CD4-positive, alpha-beta memory T cell (primary cell): ENCODE data around the gene PREB. TPM values are rescaled to one million over a fixed set of nuclear protein-coding genes. Genes with fewer than 3 reads are reported as not detected.

Source experiments
- CTCF ChIA-PET: fragments of 350-600 bp; sonication (Branson Sonifier 250); formaldehyde crosslinking; loops from one replicate; lab custom pipeline; 2021; ENCODE audit warnings: inconsistent platforms; ENCODE audit not compliant: partially characterized antibody; lab: Charles Lee
- POLR2A ChIA-PET: fragments of 350-600 bp; sonication (Branson Sonifier 250); formaldehyde crosslinking; loops from one replicate; lab custom pipeline; 2021; ENCODE audit not compliant: partially characterized antibody; lab: Charles Lee
- DNase-seq, 5 donors: peaks; one replicate each; pipeline versions ENCODE4 v3.0.0 to v3.0.0-alpha.2; 2020 to 2022; ENCODE audit warnings: mixed read lengths in 1 of 5
- H3K27ac ChIP-seq: one replicate; pipeline ENCODE4 v1.7.0; 2013; ENCODE audit warnings: low read depth, low read length
- H3K27me3 ChIP-seq: 2 replicates; pipeline ENCODE4 v1.7.0; 2013; ENCODE audit warnings: mild to moderate bottlenecking, low read length, moderate library complexity; ENCODE audit not compliant: insufficient read depth
- H3K36me3 ChIP-seq: 2 replicates; pipeline ENCODE4 v1.7.0; 2013; ENCODE audit warnings: mild to moderate bottlenecking, low read length, moderate library complexity; ENCODE audit not compliant: insufficient read depth
- H3K4me1 ChIP-seq: 2 replicates; pipeline ENCODE4 v1.7.0; 2013; ENCODE audit warnings: mild to moderate bottlenecking, low read length, moderate library complexity; ENCODE audit not compliant: insufficient read depth
- H3K4me3 ChIP-seq, 2 donors: one replicate each; pipeline ENCODE4 v1.7.0; 2013; ENCODE audit warnings: low read length in 2 of 2, mild to moderate bottlenecking in 1 of 2
- H3K9me3 ChIP-seq, 2 donors: one replicate each; pipeline ENCODE4 v1.7.0; 2013; ENCODE audit warnings: low read length in 2 of 2, control low read depth in 1 of 2; ENCODE audit not compliant: control insufficient read depth in 1 of 2
- H3K27ac Mint-ChIP-seq, 7 donors: one replicate each; pipeline ENCODE4 v1.8.0; 2020 to 2021; ENCODE audit warnings: mixed read lengths in 7 of 7, mild to moderate bottlenecking in 6 of 7, inconsistent platforms in 3 of 7, moderate library complexity in 3 of 7
- H3K27me3 Mint-ChIP-seq, 2 donors: one replicate each; pipeline ENCODE4 v1.8.0; 2020 to 2021; ENCODE audit warnings: mixed read lengths in 2 of 2
- H3K36me3 Mint-ChIP-seq, 2 donors: one replicate each; pipeline ENCODE4 v1.8.0; 2020 to 2021; ENCODE audit warnings: mixed read lengths in 2 of 2, inconsistent platforms in 1 of 2, mild to moderate bottlenecking in 1 of 2
- H3K4me1 Mint-ChIP-seq, 4 donors: one replicate each; pipeline ENCODE4 v1.8.0; 2020 to 2021; ENCODE audit warnings: mixed read lengths in 4 of 4, mild to moderate bottlenecking in 1 of 4
- H3K4me3 Mint-ChIP-seq, 8 donors: one replicate each; pipeline ENCODE4 v1.8.0; 2020 to 2021; ENCODE audit warnings: mixed read lengths in 8 of 8, mild to moderate bottlenecking in 7 of 8, moderate library complexity in 6 of 8, inconsistent platforms in 3 of 8
- H3K9me3 Mint-ChIP-seq, 8 donors: one replicate each; pipeline ENCODE4 v1.8.0; 2020 to 2021; ENCODE audit warnings: mixed read lengths in 8 of 8, mild to moderate bottlenecking in 5 of 8, inconsistent platforms in 3 of 8, moderate library complexity in 1 of 8
- intact Hi-C: fragments of 100-400 bp; cut with micrococcal nuclease; formaldehyde crosslinking; loops from one replicate; pipeline ENCODE4 v1.15.1; 2023
- polyA plus RNA-seq, 2 donors: library from polyadenylated mRNA; unstranded; fragments of 300-500 nt; fragmentation: Illumina TruSeq; gene quantifications; one replicate each; pipeline ENCODE4 v1.2.3, GENCODE V29; 2021
- total RNA-seq, 2 experiments: library from RNA; stranded (reverse); gene quantifications; one replicate each; pipeline ENCODE4 v1.2.3, GENCODE V29; 2021

Gene PREB
- total and polyA plus RNA-seq, 4 experiments from 2014 or later = 64.5 to 74.2 (median 65.4) TPM

GRCh38 chr2:27133195-27133875, 1.1 kb downstream of the PREB start:
- no peaks in the 10 kb centered on the region for H3K9me3 ChIP-seq
- DNase-seq = peak in 2 of 5 donors; percentile 12 to 13
- peak overlapping the region; percentile 92 to 99 (median 96) for H3K4me3 Mint-ChIP-seq
- H3K27ac ChIP-seq = peak overlapping the region; percentile 92
- no peaks in the 10 kb centered on the region for H3K27me3 ChIP-seq
- H3K27me3 Mint-ChIP-seq = no peaks in the 10 kb centered on the region
- peak overlapping the region; percentile 80 to 91 (median 90) for H3K27ac Mint-ChIP-seq
- ChIA-PET POLR2A (interaction anchor here (0.5 to 5.8 kb wide), 13 partner anchors 9 to 237 kb away, joined by 3 to 99 read pairs (median 5); partner anchors contain the start of genes ABHD1, AGBL5, ATRAID and EIF2B4), CTCF (interaction anchor here (1.1 to 3.5 kb wide), 3 partner anchors 10 to 58 kb away, joined by 3 to 26 read pairs (median 4); partner anchors contain the start of genes ABHD1 and KHK)
- peaks cover 23% of the 10 kb centered on the region for H3K36me3 ChIP-seq
- H3K4me1 Mint-ChIP-seq = peaks cover 14 to 38% (median 27%) of the 10 kb centered on the region in 4 donors
- H3K9me3 Mint-ChIP-seq = peaks cover 0 to 1% (median 0%) of the 10 kb centered on the region in 8 donors
- H3K4me3 ChIP-seq = peak overlapping the region; percentile 52 to 89
- intact Hi-C loops = loop anchor here (10.0 kb wide), 1 partner anchor 641 kb away; the partner anchor contains the start of gene MRPL33
- H3K36me3 Mint-ChIP-seq = peaks cover 8 to 45% of the 10 kb centered on the region in 2 donors
- H3K4me1 ChIP-seq = peaks cover 26% of the 10 kb centered on the region

GRCh38 chr2:27131429-27131828, 3.0 kb downstream of the PREB start:
- H3K9me3 Mint-ChIP-seq = peaks cover 0 to 1% (median 0%) of the 10 kb centered on the region in 8 donors
- POLR2A ChIA-PET = interaction anchor here (5.8 kb wide), 1 partner anchor 7 kb away, joined by 99 read pairs; the partner anchor contains the start of gene ABHD1
- Histone ChIP-seq H3K27ac (no peak overlapping the region), H3K27me3 (no peaks in the 10 kb centered on the region), H3K9me3 (no peaks in the 10 kb centered on the region), H3K4me1 (peaks cover 26% of the 10 kb centered on the region), H3K36me3 (peaks cover 23% of the 10 kb centered on the region), H3K4me3 (no peak overlapping the region)
- no peak for DNase-seq
- peaks cover 14 to 38% (median 27%) of the 10 kb centered on the region in 4 donors for H3K4me1 Mint-ChIP-seq
- CTCF ChIA-PET = no interaction called here
- intact Hi-C loops = loop anchor here (10.0 kb wide), 1 partner anchor 643 kb away; the partner anchor contains the start of gene MRPL33
- H3K27ac Mint-ChIP-seq = peak overlapping the region in 4 of 7 donors; percentile 4 to 66 (median 58)
- H3K36me3 Mint-ChIP-seq = peaks cover 8 to 45% of the 10 kb centered on the region in 2 donors
- peak overlapping the region in 3 of 8 donors; percentile 28 to 61 (median 35) for H3K4me3 Mint-ChIP-seq
- no peaks in the 10 kb centered on the region for H3K27me3 Mint-ChIP-seq

DNA sequence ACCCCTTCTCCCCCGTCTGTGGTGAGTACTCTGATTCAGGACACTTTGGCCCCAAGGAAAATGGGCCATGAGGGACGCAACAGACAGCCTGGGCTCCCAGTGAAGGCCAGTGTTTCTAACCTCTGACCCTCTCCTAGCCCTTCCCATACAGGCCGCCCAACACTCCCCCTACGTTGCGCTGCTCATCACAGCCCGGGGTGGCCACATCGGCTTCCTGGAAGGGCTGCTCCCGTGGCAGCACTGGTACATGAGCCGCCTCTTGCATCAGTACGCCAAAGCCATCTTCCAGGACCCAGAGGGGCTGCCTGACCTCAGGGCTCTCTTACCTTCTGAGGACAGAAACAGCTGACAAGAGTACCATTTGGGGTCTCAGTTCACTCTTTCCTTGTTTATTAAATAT, 4.0 kb downstream of the PREB start:
- Mint-ChIP-seq H3K4me1 (peaks cover 14 to 38% (median 27%) of the 10 kb centered on the region in 4 donors), H3K36me3 (peaks cover 8 to 45% of the 10 kb centered on the region in 2 donors), H3K4me3 (no peak overlapping the region), H3K27ac (peak overlapping the region in 2 of 7 donors; percentile 41 to 64), H3K27me3 (no peaks in the 10 kb centered on the region), H3K9me3 (peaks cover 0 to 1% (median 0%) of the 10 kb centered on the region in 8 donors)
- Histone ChIP-seq H3K4me1 (peaks cover 26% of the 10 kb centered on the region), H3K27me3 (no peaks in the 10 kb centered on the region), H3K36me3 (peaks cover 23% of the 10 kb centered on the region), H3K27ac (no peak overlapping the region), H3K4me3 (no peak overlapping the region), H3K9me3 (no peaks in the 10 kb centered on the region)
- CTCF ChIA-PET = no interaction called here
- intact Hi-C loops = loop anchor here (10.0 kb wide), 1 partner anchor 644 kb away; the partner anchor contains the start of gene MRPL33
- no peak for DNase-seq
- POLR2A ChIA-PET = no interaction called here

- intact Hi-C loops = no loop called here
- H3K27ac Mint-ChIP-seq = peak overlapping the region in 5 of 7 donors; percentile 41 to 81 (median 65)
- no peak overlapping the region for H3K4me3 ChIP-seq
These were observed 5.5 kb downstream of the PREB start for GRCh38 chr2:27128668-27129571.

GRCh38 chr2:27127883-27128667, 6.4 kb downstream of the PREB start:
- Histone ChIP-seq H3K27me3 (no peaks in the 10 kb centered on the region), H3K4me3 (no peak overlapping the region), H3K9me3 (no peaks in the 10 kb centered on the region), H3K27ac (no peak overlapping the region), H3K36me3 (peaks cover 23% of the 10 kb centered on the region), H3K4me1 (peaks cover 20% of the 10 kb centered on the region)
- DNase-seq = no peak
- Mint-ChIP-seq H3K27ac (peak overlapping the region in 1 of 7 donors; percentile 77), H3K4me3 (no peak overlapping the region), H3K36me3 (peaks cover 8 to 35% of the 10 kb centered on the region in 2 donors), H3K27me3 (no peaks in the 10 kb centered on the region), H3K9me3 (no peaks in the 10 kb centered on the region), H3K4me1 (peaks cover 10 to 27% (median 19%) of the 10 kb centered on the region in 4 donors)
- intact Hi-C loops = no loop called here
- ChIA-PET POLR2A (no interaction called here), CTCF (no interaction called here)

More at GRCh38 chr2:27128668-27129571, 5.5 kb downstream of the PREB start:
- H3K4me3 Mint-ChIP-seq = peak overlapping the region in 1 of 8 donors; percentile 22
- peaks cover 8 to 43% of the 10 kb centered on the region in 2 donors for H3K36me3 Mint-ChIP-seq
- ChIA-PET CTCF (no interaction called here), POLR2A (no interaction called here)
- H3K4me1 ChIP-seq = peaks cover 23% of the 10 kb centered on the region
- no peaks in the 10 kb centered on the region for H3K9me3 Mint-ChIP-seq
- H3K9me3 ChIP-seq = no peaks in the 10 kb centered on the region
- no peaks in the 10 kb centered on the region for H3K27me3 ChIP-seq
- no peaks in the 10 kb centered on the region for H3K27me3 Mint-ChIP-seq
- no peak overlapping the region for H3K27ac ChIP-seq
- no peak for DNase-seq
- peaks cover 15 to 29% (median 23%) of the 10 kb centered on the region in 4 donors for H3K4me1 Mint-ChIP-seq
- peaks cover 23% of the 10 kb centered on the region for H3K36me3 ChIP-seq

DNA sequence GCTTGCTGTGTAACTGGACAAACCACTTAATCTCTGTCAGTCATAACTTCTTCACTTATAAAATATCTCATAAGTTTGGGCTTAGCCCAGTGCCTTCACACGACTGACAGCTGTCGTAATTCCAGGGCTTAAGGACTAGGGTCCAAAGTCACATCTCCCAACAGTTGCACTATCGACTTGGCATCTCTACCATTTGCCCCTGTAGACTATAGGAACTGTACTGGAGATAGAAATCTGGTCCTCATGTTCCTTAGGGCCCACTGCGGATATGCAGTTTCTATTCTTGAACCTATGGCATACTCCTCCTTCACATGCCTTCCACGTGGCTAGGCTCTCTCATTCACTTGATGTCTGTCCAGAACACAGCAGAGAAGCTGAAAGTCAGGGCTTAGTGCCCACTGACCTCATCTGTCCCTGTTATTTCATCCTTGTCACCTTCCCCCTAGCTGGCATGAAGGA, 8.2 kb downstream of the PREB start:
- Histone ChIP-seq H3K36me3 (peaks cover 12% of the 10 kb centered on the region), H3K4me1 (peaks cover 14% of the 10 kb centered on the region), H3K4me3 (no peak overlapping the region), H3K9me3 (no peaks in the 10 kb centered on the region), H3K27me3 (no peaks in the 10 kb centered on the region), H3K27ac (no peak overlapping the region)
- Mint-ChIP-seq H3K36me3 (peaks cover 8 to 25% of the 10 kb centered on the region in 2 donors), H3K4me3 (peak overlapping the region in 2 of 8 donors; percentile 52 to 54), H3K9me3 (no peaks in the 10 kb centered on the region), H3K27ac (peak overlapping the region in 2 of 7 donors; percentile 23 to 42), H3K4me1 (peaks cover 9 to 35% (median 13%) of the 10 kb centered on the region in 4 donors), H3K27me3 (no peaks in the 10 kb centered on the region)
- ChIA-PET CTCF (no interaction called here), POLR2A (interaction anchor here (4.8 kb wide), 1 partner anchor 8 kb away, joined by 99 read pairs; the partner anchor contains the start of gene PREB)
- DNase-seq = no peak
- intact Hi-C loops = no loop called here
